Measurements from ENCODE around the gene TIMP2. TPM values are rescaled to one million over a fixed set of nuclear protein-coding genes. Genes with fewer than 3 reads are reported as not detected.

TIMP2 gene
- total and polyA plus RNA-seq, 2 donors from 2014 or later = 72.1 to 172 TPM

- Histone ChIP-seq H3K9ac (ENCODE audit: low read length in 3 of 3) (no peak overlapping the region), H3K36me3 (ENCODE audit: control insufficient read depth in 2 of 3, insufficient read depth in 3 of 3, low read length in 3 of 3) (no peaks in the 10 kb centered on the region), H3K9me3 (ENCODE audit: control insufficient read depth in 2 of 3, insufficient read depth in 1 of 3, low read length in 3 of 3) (no peaks in the 10 kb centered on the region), H3K27ac (ENCODE audit: low read depth in 2 of 2, low read length in 2 of 2) (peak overlapping the region; percentile 36 to 97), H3K27me3 (ENCODE audit: control insufficient read depth, insufficient read depth, low read length) (no peaks in the 10 kb centered on the region), H3K4me3 (ENCODE audit: low read length in 3 of 3) (no peak overlapping the region), H3K4me1 (ENCODE audit: control insufficient read depth in 2 of 3, insufficient read depth in 2 of 3, low read depth in 1 of 3, low read length in 3 of 3) (peaks cover 0 to 21% (median 7%) of the 10 kb centered on the region in 3 donors)
- peak in 2 of 5 donors; percentile 43 to 82 for DNase-seq
- intact Hi-C loops (cut with DNase I) = no loop called here
- no peak for TF ChIP-seq CTCF (IDR thresholded peaks at IDR 0.05; ENCODE audit: borderline replicate concordance, extremely low read depth, insufficient read depth)
- no peak for FAIRE-seq
Observed at GRCh38 chr17:78933025-78933958, 8.1 kb upstream of the TIMP2 start.

GRCh38 chr17:78929908-78930775 is 5.0 kb upstream of the TIMP2 start:
- Histone ChIP-seq H3K27ac (ENCODE audit: low read depth in 2 of 2, low read length in 2 of 2) (peak overlapping the region in 1 of 2 donors; percentile 28), H3K9me3 (ENCODE audit: control insufficient read depth in 2 of 3, insufficient read depth in 1 of 3, low read length in 3 of 3) (no peaks in the 10 kb centered on the region), H3K4me3 (ENCODE audit: low read length in 3 of 3) (no peak overlapping the region), H3K4me1 (ENCODE audit: control insufficient read depth in 2 of 3, insufficient read depth in 2 of 3, low read depth in 1 of 3, low read length in 3 of 3) (peaks cover 0 to 21% (median 7%) of the 10 kb centered on the region in 3 donors), H3K9ac (ENCODE audit: low read length in 3 of 3) (no peak overlapping the region), H3K27me3 (ENCODE audit: control insufficient read depth, insufficient read depth, low read length) (no peaks in the 10 kb centered on the region), H3K36me3 (ENCODE audit: control insufficient read depth in 2 of 3, insufficient read depth in 3 of 3, low read length in 3 of 3) (no peaks in the 10 kb centered on the region)
- FAIRE-seq = no peak
- DNase-seq = peak in 3 of 5 donors; percentile 61 to 81 (median 75)
- intact Hi-C loops (cut with DNase I) = no loop called here
- no peak for TF ChIP-seq CTCF (IDR thresholded peaks at IDR 0.05; ENCODE audit: borderline replicate concordance, extremely low read depth, insufficient read depth)

GRCh38 chr17:78925662-78926555 is 722 bp upstream of the TIMP2 start:
- Histone ChIP-seq H3K27me3 (ENCODE audit: control insufficient read depth, insufficient read depth, low read length) (no peaks in the 10 kb centered on the region), H3K9me3 (ENCODE audit: control insufficient read depth in 2 of 3, insufficient read depth in 1 of 3, low read length in 3 of 3) (no peaks in the 10 kb centered on the region), H3K9ac (ENCODE audit: low read length in 3 of 3) (peak overlapping the region in 1 of 3 donors; percentile 48), H3K36me3 (ENCODE audit: control insufficient read depth in 2 of 3, insufficient read depth in 3 of 3, low read length in 3 of 3) (no peaks in the 10 kb centered on the region), H3K4me1 (ENCODE audit: control insufficient read depth in 2 of 3, insufficient read depth in 2 of 3, low read depth in 1 of 3, low read length in 3 of 3) (peaks cover 0 to 20% (median 6%) of the 10 kb centered on the region in 3 donors), H3K4me3 (ENCODE audit: low read length in 3 of 3) (peak overlapping the region in 2 of 3 donors; percentile 6 to 44), H3K27ac (ENCODE audit: low read depth in 2 of 2, low read length in 2 of 2) (peak overlapping the region; percentile 88 to 89)
- intact Hi-C loops (cut with DNase I) = no loop called here
- TF ChIP-seq CTCF (IDR thresholded peaks at IDR 0.05; ENCODE audit: borderline replicate concordance, extremely low read depth, insufficient read depth) = no peak
- FAIRE-seq (no peak), DNase-seq (peak; percentile 70 to 91 (median 76))

All from kidney (tissue), 14 donors.